KMS-11 (cell line): Measurements from ENCODE around the gene CTNND1.

ENCODE experiments used
- H2AFZ ChIP-seq: fragments of 200-600 bp; sonication (generic); 2 replicates; pipeline ENCODE4 v1.6.1; 2016; ENCODE audit warnings: antibody characterized with exemption, mixed run types, low read depth
- H3K27ac ChIP-seq: fragments of 200-600 bp; sonication (generic); 2 replicates; pipeline ENCODE4 v1.6.1; 2016; ENCODE audit warnings: mild to moderate bottlenecking, mixed run types
- H3K27me3 ChIP-seq: fragments of 200-600 bp; sonication (generic); 2 replicates; pipeline ENCODE4 v1.6.1; 2017; ENCODE audit warnings: mild to moderate bottlenecking, low read depth, mixed run types, moderate library complexity; ENCODE audit not compliant: insufficient read depth
- H3K36me3 ChIP-seq: fragments of 200-600 bp; sonication (generic); 2 replicates; pipeline ENCODE4 v1.6.1; 2017; ENCODE audit warnings: mild to moderate bottlenecking, mixed run types; ENCODE audit not compliant: insufficient read depth
- H3K4me1 ChIP-seq: fragments of 200-600 bp; sonication (generic); 2 replicates; pipeline ENCODE4 v1.6.1; 2016; ENCODE audit warnings: mild to moderate bottlenecking, low read depth, mixed run types; ENCODE audit not compliant: poor library complexity, severe bottlenecking
- H3K4me2 ChIP-seq: fragments of 200-600 bp; sonication (generic); 2 replicates; pipeline ENCODE4 v1.7.0; 2016; ENCODE audit warnings: mild to moderate bottlenecking, mixed run types
- H3K4me3 ChIP-seq: fragments of 200-600 bp; sonication (generic); IDR thresholded peaks from 2 replicates; pipeline ENCODE4 v1.6.1; 2017; ENCODE audit warnings: low read depth, low read length, mixed read lengths; ENCODE audit not compliant: insufficient read depth
- H3K79me2 ChIP-seq: fragments of 200-600 bp; sonication (generic); 2 replicates; pipeline ENCODE4 v1.6.1; 2016; ENCODE audit warnings: low read depth, mixed run types; ENCODE audit not compliant: insufficient read depth
- H3K9ac ChIP-seq: fragments of 200-600 bp; sonication (generic); 2 replicates; pipeline ENCODE4 v1.6.1; 2016; ENCODE audit warnings: mild to moderate bottlenecking, mixed run types
- H4K20me1 ChIP-seq: fragments of 200-600 bp; sonication (generic); 2 replicates; pipeline ENCODE4 v1.6.1; 2016; ENCODE audit warnings: mild to moderate bottlenecking, mixed run types; ENCODE audit not compliant: insufficient read depth
- CTCF ChIP-seq: fragments of 200-600 bp; sonication (generic); conservative IDR thresholded peaks from 2 replicates; pipeline ENCODE4 v1.6.1; 2017; ENCODE audit warnings: low read depth, mild to moderate bottlenecking, antibody characterized with exemption, low read length, moderate library complexity, mixed read lengths

CTNND1 gene

GRCh38 chr11:57771365-57771764 lies 9.8 kb downstream of the CTNND1 start:
- no peak overlapping the region for H3K4me3 ChIP-seq
- no peaks in the 10 kb centered on the region for H3K27me3 ChIP-seq
- H2AFZ ChIP-seq, result no peak overlapping the region
- no peaks in the 10 kb centered on the region for H3K36me3 ChIP-seq
- TF ChIP-seq CTCF, result no peak
- no peak overlapping the region for H3K4me2 ChIP-seq
- no peak overlapping the region for H3K9ac ChIP-seq
- H3K79me2 ChIP-seq, result no peaks in the 10 kb centered on the region
- no peaks in the 10 kb centered on the region for H3K4me1 ChIP-seq
- no peaks in the 10 kb centered on the region for H4K20me1 ChIP-seq
- H3K27ac ChIP-seq, result no peak overlapping the region

GRCh38 chr11:57772562-57772961 lies 11.0 kb downstream of the CTNND1 start:
- H3K27ac ChIP-seq, result no peak overlapping the region
- no peak for TF ChIP-seq CTCF
- H3K79me2 ChIP-seq, result no peaks in the 10 kb centered on the region
- no peaks in the 10 kb centered on the region for H3K36me3 ChIP-seq
- H3K27me3 ChIP-seq, result no peaks in the 10 kb centered on the region
- no peak overlapping the region for H2AFZ ChIP-seq
- no peaks in the 10 kb centered on the region for H3K4me1 ChIP-seq
- no peak overlapping the region for H3K9ac ChIP-seq
- H3K4me2 ChIP-seq, result no peak overlapping the region
- H4K20me1 ChIP-seq, result no peaks in the 10 kb centered on the region
- no peak overlapping the region for H3K4me3 ChIP-seq

- no peaks in the 10 kb centered on the region for H3K27me3 ChIP-seq
- no peaks in the 10 kb centered on the region for H3K4me1 ChIP-seq
- no peak overlapping the region for H3K4me2 ChIP-seq
- no peak overlapping the region for H3K9ac ChIP-seq
- H3K79me2 ChIP-seq, result no peaks in the 10 kb centered on the region
- TF ChIP-seq CTCF, result no peak
- no peak overlapping the region for H3K4me3 ChIP-seq
- no peak overlapping the region for H3K27ac ChIP-seq
- H3K36me3 ChIP-seq, result no peaks in the 10 kb centered on the region
- H4K20me1 ChIP-seq, result no peaks in the 10 kb centered on the region
- H2AFZ ChIP-seq, result no peak overlapping the region
These were observed 11.5 kb downstream of the CTNND1 start for GRCh38 chr11:57773026-57773598.

GRCh38 chr11:57775491-57775890 lies 13.9 kb downstream of the CTNND1 start:
- H3K4me2 ChIP-seq, result no peak overlapping the region
- H3K27me3 ChIP-seq, result no peaks in the 10 kb centered on the region
- no peak overlapping the region for H3K27ac ChIP-seq
- no peaks in the 10 kb centered on the region for H3K79me2 ChIP-seq
- H3K4me1 ChIP-seq, result no peaks in the 10 kb centered on the region
- TF ChIP-seq CTCF, result no peak
- no peak overlapping the region for H3K4me3 ChIP-seq
- H4K20me1 ChIP-seq, result no peaks in the 10 kb centered on the region
- no peak overlapping the region for H2AFZ ChIP-seq
- H3K36me3 ChIP-seq, result no peaks in the 10 kb centered on the region
- no peak overlapping the region for H3K9ac ChIP-seq
